ENCODE results near the gene MYLK2. TPM values are rescaled to one million over a fixed set of nuclear protein-coding genes. Genes with fewer than 3 reads are reported as not detected.
"Not testable (repeated sequence)": the region's sequence is repeated elsewhere in the genome, so short reads cannot be mapped to it uniquely, and the experiment has no call there.

MYLK2 gene
- total RNA-seq, 2 experiments from 2014 or later: 0.13 to 0.27 TPM

- POLR2A ChIA-PET: no interaction called here
- ATAC-seq (no peak), DNase-seq (no peak)
- Mint-ChIP-seq H3K27me3 (no peaks in the 10 kb centered on the region), H3K4me1 (ENCODE audit: low read depth) (no peaks in the 10 kb centered on the region), H3K36me3 (ENCODE audit: low read depth) (no peaks in the 10 kb centered on the region), H3K9me3 (no peaks in the 10 kb centered on the region), H3K27ac (no peak overlapping the region), H3K4me3 (no peak overlapping the region)
- intact Hi-C loops (cut with micrococcal nuclease): no loop called here
- CTCF ChIA-PET: interaction anchor here (6.6 kb wide), 1 partner anchor 10 kb away, joined by 32 read pairs; no protein-coding TSS in a partner anchor
- no peak for TF ChIP-seq CTCF (IDR thresholded peaks at IDR 0.05)
Measured at GRCh38 chr20:31811796-31812728, 7.1 kb upstream of the MYLK2 start.

- ChIA-PET POLR2A (interaction anchor here (1.0 kb wide), 1 partner anchor 67 kb away, joined by 3 read pairs; no protein-coding TSS in a partner anchor), CTCF (interaction anchor here (0.8 to 3.9 kb wide), 5 partner anchors 9 to 218 kb away, joined by 3 to 15 read pairs (median 5); no protein-coding TSS in a partner anchor)
- Mint-ChIP-seq H3K36me3 (ENCODE audit: low read depth) (no peaks in the 10 kb centered on the region), H3K9me3 (no peaks in the 10 kb centered on the region), H3K27ac (no peak overlapping the region), H3K4me1 (ENCODE audit: low read depth) (no peaks in the 10 kb centered on the region), H3K4me3 (no peak overlapping the region), H3K27me3 (no peaks in the 10 kb centered on the region)
- ATAC-seq (no peak), DNase-seq (no peak)
- intact Hi-C loops (cut with micrococcal nuclease): no loop called here
- TF ChIP-seq CTCF (IDR thresholded peaks at IDR 0.05): no peak
Measured at GRCh38 chr20:31813611-31814010, 5.5 kb upstream of the MYLK2 start.

GRCh38 chr20:31814142-31814541 lies 5.0 kb upstream of the MYLK2 start:
- ATAC-seq; H3K4me3 Mint-ChIP-seq; H3K9me3 Mint-ChIP-seq; H3K4me1 Mint-ChIP-seq (ENCODE audit: low read depth); H3K36me3 Mint-ChIP-seq (ENCODE audit: low read depth); intact Hi-C loops (cut with micrococcal nuclease); DNase-seq; H3K27ac Mint-ChIP-seq; H3K27me3 Mint-ChIP-seq: not testable (repeated sequence)
- ChIA-PET POLR2A (interaction anchor here (1.0 kb wide), 1 partner anchor 68 kb away, joined by 3 read pairs; no protein-coding TSS in a partner anchor), CTCF (interaction anchor here (0.8 to 3.9 kb wide), 5 partner anchors 8 to 218 kb away, joined by 3 to 15 read pairs (median 5); no protein-coding TSS in a partner anchor)

- no peak for DNase-seq
- Mint-ChIP-seq H3K36me3 (ENCODE audit: low read depth) (no peaks in the 10 kb centered on the region), H3K27ac (no peak overlapping the region), H3K9me3 (no peaks in the 10 kb centered on the region), H3K4me1 (ENCODE audit: low read depth) (no peaks in the 10 kb centered on the region), H3K4me3 (no peak overlapping the region), H3K27me3 (no peaks in the 10 kb centered on the region)
- no peak for TF ChIP-seq CTCF (IDR thresholded peaks at IDR 0.05)
- no peak for ATAC-seq
- POLR2A ChIA-PET: no interaction called here
- intact Hi-C loops (cut with micrococcal nuclease): no loop called here
- CTCF ChIA-PET: interaction anchor here (1.0 to 3.9 kb wide), 4 partner anchors 8 to 31 kb away, joined by 4 to 15 read pairs (median 8); no protein-coding TSS in a partner anchor
Measured at GRCh38 chr20:31815408-31816188, 3.6 kb upstream of the MYLK2 start.

GRCh38 chr20:31816221-31816620 lies 2.9 kb upstream of the MYLK2 start:
- Mint-ChIP-seq H3K36me3 (ENCODE audit: low read depth) (no peaks in the 10 kb centered on the region), H3K4me3 (no peak overlapping the region), H3K27me3 (no peaks in the 10 kb centered on the region), H3K4me1 (ENCODE audit: low read depth) (no peaks in the 10 kb centered on the region), H3K9me3 (no peaks in the 10 kb centered on the region), H3K27ac (no peak overlapping the region)
- no peak for TF ChIP-seq CTCF (IDR thresholded peaks at IDR 0.05)
- intact Hi-C loops (cut with micrococcal nuclease): no loop called here
- POLR2A ChIA-PET: interaction anchor here (1.1 to 2.3 kb wide), 2 partner anchors 9 to 135 kb away, joined by 3 to 7 read pairs; partner anchors contain the start of gene PDRG1
- no peak for DNase-seq
- ATAC-seq: no peak
- CTCF ChIA-PET: interaction anchor here (1.0 to 3.9 kb wide), 6 partner anchors 8 to 136 kb away, joined by 3 to 15 read pairs (median 5); partner anchors contain the start of gene PDRG1
